Glomerular visceral epithelial cell (primary cell): ENCODE data around the gene PPP2R5E.

Experiments
- DNase-seq: peaks from one replicate; pipeline ENCODE4 v3.0.0-alpha.2; 2016; ENCODE audit errors: extremely low spot score

PPP2R5E gene

GRCh38 chr14:63435204-63435603 lies 108.0 kb downstream of the PPP2R5E start:
- DNase-seq: no peak

GRCh38 chr14:63432888-63433552 lies 110.2 kb downstream of the PPP2R5E start:
- DNase-seq: no peak

- no peak for DNase-seq
Measured at GRCh38 chr14:63432228-63432627, 110.9 kb downstream of the PPP2R5E start.

GRCh38 chr14:63431466-63431865 lies 111.7 kb downstream of the PPP2R5E start:
- no peak for DNase-seq

- no peak for DNase-seq
Measured at GRCh38 chr14:63428486-63428885, 114.7 kb downstream of the PPP2R5E start.

- DNase-seq: no peak
Measured at GRCh38 chr14:63426838-63427352, 116.3 kb downstream of the PPP2R5E start.

- DNase-seq: no peak
Measured at GRCh38 chr14:63423889-63424288, 119.3 kb downstream of the PPP2R5E start.

- no peak for DNase-seq
Measured at GRCh38 chr14:63423381-63423780, 119.8 kb downstream of the PPP2R5E start.

GRCh38 chr14:63421919-63422318 lies 121.3 kb downstream of the PPP2R5E start:
- no peak for DNase-seq

- DNase-seq: no peak
Measured at GRCh38 chr14:63421226-63421625, 122.0 kb downstream of the PPP2R5E start.

GRCh38 chr14:63418020-63418419 lies 125.2 kb downstream of the PPP2R5E start:
- no peak for DNase-seq

GRCh38 chr14:63413009-63413408 lies 130.2 kb downstream of the PPP2R5E start:
- no peak for DNase-seq

- DNase-seq: no peak
Measured at GRCh38 chr14:63406333-63406732, 136.8 kb downstream of the PPP2R5E start.

GRCh38 chr14:63405715-63406114 lies 137.5 kb downstream of the PPP2R5E start:
- no peak for DNase-seq

GRCh38 chr14:63404906-63405305 lies 138.3 kb downstream of the PPP2R5E start:
- no peak for DNase-seq

GRCh38 chr14:63401646-63402045 lies 141.5 kb downstream of the PPP2R5E start:
- DNase-seq: no peak

- DNase-seq: no peak
Measured at GRCh38 chr14:63398952-63399351, 144.2 kb downstream of the PPP2R5E start.

- DNase-seq: no peak
Measured at GRCh38 chr14:63394841-63395240, 148.3 kb downstream of the PPP2R5E start.

- no peak for DNase-seq
Measured at GRCh38 chr14:63394432-63394831, 148.7 kb downstream of the PPP2R5E start.

- DNase-seq: no peak
Measured at GRCh38 chr14:63393012-63393411, 150.2 kb downstream of the PPP2R5E start.

- DNase-seq: no peak
Measured at GRCh38 chr14:63392236-63392635, 150.9 kb downstream of the PPP2R5E start.

GRCh38 chr14:63388766-63389431 lies 154.3 kb downstream of the PPP2R5E start:
- DNase-seq: peak; percentile 65

GRCh38 chr14:63387711-63388110 lies 155.5 kb downstream of the PPP2R5E start:
- no peak for DNase-seq
